GM19372 (cell line): ENCODE data around the gene PTPRT.

Experiments used
- ATAC-seq: cut with Tn5 transposase; IDR thresholded peaks from one replicate; pipeline ENCODE4 v1.9.1; 2021; ENCODE audit warnings: mild to moderate bottlenecking, low read depth, moderate library complexity; ENCODE audit not compliant: unreplicated experiment

Gene PTPRT

GRCh38 chr20:42435230-42435629 lies 754.5 kb downstream of the PTPRT start:
- peak; percentile 76 for ATAC-seq

GRCh38 chr20:42432496-42433334 lies 757.0 kb downstream of the PTPRT start:
- ATAC-seq = no peak

DNA sequence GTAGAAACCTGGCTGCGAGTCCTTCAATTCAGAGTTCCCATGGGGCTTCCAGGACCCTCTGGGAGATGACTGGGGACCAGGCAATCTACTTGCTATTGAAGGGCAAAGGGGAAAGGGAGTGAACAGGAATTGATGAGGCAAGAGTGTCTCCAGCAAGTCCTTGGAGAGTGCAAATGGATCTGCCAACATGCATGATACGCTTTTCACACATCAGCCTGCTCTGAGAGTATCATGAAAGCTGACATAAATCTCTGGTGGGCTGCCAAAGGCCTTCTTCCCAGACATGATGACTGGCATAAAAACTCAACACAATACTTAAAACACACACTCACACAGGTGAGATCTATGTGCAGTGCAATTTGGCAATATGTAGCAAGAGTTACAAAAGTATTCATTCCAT lies 759.1 kb downstream of the PTPRT start:
- no peak for ATAC-seq

DNA sequence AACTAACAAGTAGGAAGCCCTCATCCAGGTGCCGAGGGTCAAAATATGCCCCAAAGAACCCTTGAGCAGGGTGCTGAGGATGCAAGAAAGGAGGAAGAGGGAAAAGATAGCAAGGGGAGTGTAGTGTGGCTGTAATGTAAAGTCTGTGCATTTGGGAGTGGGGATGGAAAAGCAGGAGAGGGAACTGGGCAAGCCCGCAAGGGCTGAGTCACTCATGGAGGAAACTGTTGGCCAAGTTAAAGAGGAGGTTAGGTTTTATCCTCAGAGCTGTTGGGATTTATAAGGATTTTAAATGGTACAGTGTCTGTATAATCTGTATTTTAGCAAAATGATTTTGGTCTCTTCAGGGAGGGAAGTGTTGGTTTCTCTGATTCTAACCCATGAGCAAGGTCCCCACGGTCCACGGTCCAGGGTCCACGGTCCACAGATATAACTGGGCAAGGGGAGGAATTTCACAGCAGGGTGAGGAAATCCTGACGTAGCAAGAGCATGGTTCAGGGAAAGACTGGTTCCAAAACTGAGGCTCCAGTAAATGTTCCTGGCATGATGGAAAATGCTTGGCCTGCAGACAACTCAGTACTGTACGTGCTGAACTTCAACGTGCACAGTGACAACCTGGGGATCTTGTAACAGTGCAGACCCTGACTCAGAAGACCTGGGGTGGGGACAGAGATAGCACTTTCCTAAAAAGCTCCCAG lies 759.8 kb downstream of the PTPRT start:
- ATAC-seq = no peak

GRCh38 chr20:42419814-42420532 lies 769.7 kb downstream of the PTPRT start:
- ATAC-seq = no peak

- ATAC-seq = no peak
These were observed 782.9 kb downstream of the PTPRT start for GRCh38 chr20:42406826-42407225.

DNA sequence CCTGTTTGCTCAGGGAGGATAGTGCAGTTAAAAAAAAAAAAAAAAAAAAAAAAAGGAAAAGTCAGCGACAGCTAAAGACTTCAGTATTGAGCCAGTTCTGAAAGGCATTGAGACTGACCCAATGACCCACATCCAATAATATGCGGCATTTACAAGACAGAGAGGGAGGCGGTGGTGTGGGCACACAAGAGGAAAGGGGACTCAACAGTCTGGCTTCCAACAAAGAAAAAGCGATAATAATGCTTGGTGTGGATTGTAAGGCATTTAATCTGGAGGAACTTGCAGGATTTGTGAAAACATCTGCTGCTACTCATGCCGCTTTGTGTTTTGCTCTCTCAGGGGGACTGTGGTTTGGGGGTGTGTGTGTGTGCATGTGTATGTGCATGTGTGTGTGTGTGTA lies 787.3 kb downstream of the PTPRT start:
- no peak for ATAC-seq

- ATAC-seq = no peak
These were observed 788.1 kb downstream of the PTPRT start for GRCh38 chr20:42401613-42402012.

DNA sequence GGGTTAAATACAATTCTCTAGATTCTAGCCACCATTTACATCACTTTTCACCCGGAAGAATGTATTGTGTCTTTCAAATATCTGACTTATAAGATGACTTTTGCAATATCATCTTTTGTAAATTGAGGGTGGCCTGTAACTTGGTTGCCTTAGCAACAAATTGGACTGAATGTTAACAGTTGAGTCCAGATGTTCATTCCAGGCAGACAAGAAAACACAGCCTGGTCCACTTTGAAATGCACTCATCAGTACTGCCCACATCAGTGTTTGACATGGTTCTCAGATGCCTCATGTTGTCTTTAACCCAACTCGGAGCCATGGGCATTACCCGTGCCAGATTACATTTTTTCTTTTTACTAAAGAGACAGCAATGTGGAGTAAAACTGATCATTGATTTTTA lies 789.9 kb downstream of the PTPRT start:
- ATAC-seq = no peak

DNA sequence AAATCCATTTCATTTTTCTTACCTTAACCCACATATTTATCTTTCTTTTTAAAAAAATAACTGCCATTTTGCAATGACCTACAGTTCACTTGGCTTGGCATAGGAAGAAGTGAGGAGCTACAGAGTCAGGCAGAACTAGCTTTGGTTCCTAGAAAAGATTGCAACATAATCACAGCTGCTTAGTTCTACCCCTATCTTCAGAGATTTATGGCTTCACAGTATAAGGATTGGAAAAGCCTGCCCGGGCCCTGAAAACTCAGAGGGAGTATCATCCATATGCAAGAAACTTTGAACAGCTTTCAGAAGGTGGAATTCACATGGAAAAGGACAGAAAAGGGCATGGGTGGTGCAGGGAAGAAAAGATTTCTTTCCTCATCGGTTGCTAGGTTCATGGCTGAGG lies 797.3 kb downstream of the PTPRT start:
- ATAC-seq = no peak

- no peak for ATAC-seq
These were observed 797.9 kb downstream of the PTPRT start for GRCh38 chr20:42391807-42392206.

DNA sequence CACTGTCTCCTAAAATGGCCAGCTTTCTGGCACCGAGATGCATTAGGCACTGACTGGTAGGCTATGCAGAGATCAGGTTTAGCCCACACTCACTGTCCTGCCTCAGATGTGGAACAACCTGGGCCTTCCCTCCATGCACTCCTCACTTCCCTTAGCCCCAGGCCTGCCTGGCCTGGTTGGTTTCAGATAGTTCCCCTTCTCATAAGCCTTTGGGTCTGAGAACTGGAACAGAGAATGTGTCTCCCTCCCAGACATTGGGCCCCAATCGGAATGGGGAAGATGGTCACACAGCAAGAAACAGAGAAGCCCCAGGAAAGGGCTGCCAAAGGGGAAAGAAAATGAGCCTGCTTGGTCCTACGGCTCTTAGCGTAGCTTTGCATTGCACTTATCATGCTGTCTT lies 809.4 kb downstream of the PTPRT start:
- no peak for ATAC-seq

DNA sequence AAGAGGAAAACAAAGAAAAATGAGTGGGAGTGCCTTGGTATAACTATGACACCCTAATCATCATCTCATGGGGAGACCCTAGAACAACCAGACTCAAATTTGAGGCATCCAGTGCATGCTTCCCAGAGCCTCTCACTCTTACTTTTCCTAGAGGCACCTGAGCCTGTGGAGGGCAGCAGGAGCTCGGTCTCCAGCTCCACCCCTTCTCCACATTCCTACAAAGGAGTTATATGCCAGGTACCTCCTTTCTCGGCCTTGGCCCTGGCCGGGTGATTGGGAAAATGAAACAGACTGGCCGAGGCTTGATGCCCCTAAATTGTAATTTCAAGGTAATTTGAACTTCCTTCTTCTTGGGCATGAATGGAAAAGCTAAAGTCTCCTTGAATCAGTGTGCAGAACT lies 810.3 kb downstream of the PTPRT start:
- no peak for ATAC-seq

DNA sequence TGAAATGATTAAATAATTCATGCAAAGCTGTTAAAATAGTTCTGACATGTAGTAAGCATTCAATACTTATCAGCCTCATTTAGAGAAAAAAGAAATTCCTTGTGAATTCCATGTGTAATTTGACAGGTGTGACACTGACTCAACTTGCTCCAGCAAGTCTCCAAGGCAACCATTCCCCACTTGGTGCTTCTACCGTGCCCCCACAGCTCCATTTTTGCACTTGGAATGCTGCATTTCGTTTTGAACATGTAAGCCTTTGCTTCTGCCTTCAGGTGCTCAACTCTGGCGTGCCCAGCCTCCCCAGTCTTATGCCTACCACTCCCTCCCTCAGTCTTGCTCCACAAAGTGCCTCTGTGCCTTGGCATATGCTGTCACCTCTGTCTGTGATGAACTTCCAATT lies 810.9 kb downstream of the PTPRT start:
- ATAC-seq = no peak

DNA sequence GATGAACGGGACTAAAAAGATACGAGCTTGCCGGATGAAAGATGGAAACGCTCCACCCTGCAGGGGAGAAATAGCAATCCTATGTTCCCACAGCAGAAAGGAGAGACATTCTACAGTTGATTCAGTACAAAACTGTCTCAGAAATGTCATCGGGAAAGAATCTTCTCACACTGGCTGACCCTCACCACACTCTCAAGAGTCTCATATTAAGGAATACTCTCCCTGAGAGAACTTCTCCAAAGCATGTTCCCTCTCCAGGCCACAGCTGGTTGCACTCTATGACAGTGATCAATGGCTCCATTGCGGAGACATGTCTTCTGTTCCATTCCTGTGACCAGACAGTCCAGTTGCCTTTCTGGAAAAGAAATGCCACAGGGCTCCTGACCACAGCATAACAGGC lies 813.6 kb downstream of the PTPRT start:
- ATAC-seq = no peak

GRCh38 chr20:42373049-42373448 lies 816.7 kb downstream of the PTPRT start:
- no peak for ATAC-seq

- no peak for ATAC-seq
These were observed 819.6 kb downstream of the PTPRT start for GRCh38 chr20:42370075-42370474.

DNA sequence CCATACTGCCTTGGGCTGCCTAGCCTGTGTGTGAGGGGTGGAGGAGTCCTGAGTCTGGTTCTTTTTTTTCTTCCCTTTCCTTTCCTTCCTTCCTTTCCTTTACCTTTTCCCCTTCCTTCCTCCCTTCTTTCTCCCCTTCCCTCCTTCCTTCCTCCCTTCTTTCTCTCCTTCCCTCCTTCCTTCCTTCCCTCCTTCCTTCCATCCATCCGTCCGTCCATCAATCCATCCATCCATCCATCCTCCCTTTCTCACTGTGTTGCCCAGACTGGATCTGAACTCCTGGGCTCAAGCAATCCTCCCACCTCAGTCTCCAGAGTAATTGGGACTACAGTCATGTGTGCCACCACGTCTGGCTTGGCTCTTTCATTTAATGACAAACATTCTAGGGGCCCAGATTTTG lies 820.8 kb downstream of the PTPRT start:
- no peak for ATAC-seq

DNA sequence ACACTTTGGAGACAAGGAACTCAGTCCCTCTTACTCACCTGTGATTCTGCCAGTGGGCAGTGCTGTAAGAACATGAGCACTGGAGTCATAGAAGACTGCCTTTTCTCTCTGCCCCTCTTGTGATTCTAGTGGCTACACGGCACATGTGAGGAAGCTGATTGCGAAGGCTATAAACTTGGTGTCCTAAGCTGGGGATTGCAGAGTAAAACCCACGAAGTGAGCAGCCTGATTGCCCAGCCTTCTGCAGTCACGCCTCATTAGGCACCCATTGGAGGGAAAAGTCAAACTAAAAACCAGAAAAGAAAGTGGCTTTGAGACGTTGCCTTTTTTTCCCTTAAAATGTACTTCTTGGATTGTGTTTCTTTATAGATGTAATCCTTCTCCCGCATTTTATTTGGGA lies 823.1 kb downstream of the PTPRT start:
- no peak for ATAC-seq

GRCh38 chr20:42364446-42364845 lies 825.3 kb downstream of the PTPRT start:
- ATAC-seq = no peak

DNA sequence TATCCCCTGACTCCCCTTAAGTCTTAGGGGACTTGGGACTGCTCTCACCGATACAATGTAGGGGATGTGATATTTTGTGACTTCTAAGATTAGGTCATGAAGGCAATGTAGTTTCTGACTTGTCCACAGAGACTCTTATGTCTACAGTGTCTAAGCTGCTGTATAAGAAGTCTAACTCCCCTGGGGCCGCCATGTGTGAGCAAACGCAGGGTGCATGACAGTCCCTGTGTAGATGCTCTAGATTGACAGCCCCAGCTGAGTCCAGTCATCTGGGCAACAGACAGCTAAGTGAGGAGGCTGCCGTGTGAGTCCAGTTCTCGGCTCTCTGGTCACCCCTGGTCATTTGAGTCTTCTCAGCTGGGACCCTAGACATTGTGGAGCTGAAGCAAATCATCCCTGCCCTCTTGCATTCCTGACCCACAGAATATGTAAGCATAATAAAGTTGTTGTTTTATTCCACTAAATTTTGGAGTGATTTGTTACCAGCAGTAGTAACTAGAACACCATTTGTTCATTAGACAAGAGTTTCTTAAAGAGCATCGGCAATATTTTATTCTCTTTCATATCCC lies 828.2 kb downstream of the PTPRT start:
- ATAC-seq = no peak
